ENCODE measurements around the gene STAB1. TPM values are rescaled to one million over a fixed set of nuclear protein-coding genes. Genes with fewer than 3 reads are reported as not detected.

STAB1 gene
- total and polyA plus RNA-seq, 2 of the 8 experiments (the other 6 are each of a cell fraction or from before 2014, with no cell fraction given): 1.0 to 1.9 TPM

- Histone ChIP-seq H4K20me1 (replicated peaks in 1 of 2; ENCODE audit: control insufficient read depth in 1 of 2, insufficient read depth in 2 of 2, low read length in 2 of 2) (no peaks in the 10 kb centered on the region), H3K9ac (replicated peaks in 1 of 4; ENCODE audit: extremely low read depth in 1 of 4, low read depth in 3 of 4, low read length in 3 of 4) (peak within 1 kb of the TSS; percentile 65 to 80 (median 76)), H4K8ac (ENCODE audit: extremely low read depth, insufficient read depth, low read length) (peak within 1 kb of the TSS; percentile 96), H3K4me1 (replicated peaks in 1 of 4; ENCODE audit: control insufficient read depth in 3 of 4, insufficient read depth in 4 of 4, low read length in 3 of 4) (peaks cover 0 to 24% (median 8%) of the 10 kb centered on the region in 4 experiments; a peak in 6 of 7 replicates), H3K27me3 (replicated peaks in 1 of 4; ENCODE audit: control insufficient read depth in 3 of 4, extremely low read depth in 1 of 4, insufficient read depth in 3 of 4, low read length in 3 of 4) (no peaks in the 10 kb centered on the region), H3K23ac (ENCODE audit: insufficient read length) (no peak within 1 kb of the TSS), H3K27ac (ENCODE audit: low read depth, low read length) (peak within 1 kb of the TSS; percentile 1; the same call in 1 of the 2 replicates), H3K79me2 (ENCODE audit: control insufficient read depth in 1 of 2, insufficient read depth in 2 of 2, low read length in 2 of 2) (peaks cover 0 to 22% of the 10 kb centered on the region in 2 experiments; a peak in 2 of 4 replicates), H3K4ac (replicated peaks; ENCODE audit: insufficient read length, low read depth, low read length) (peak within 1 kb of the TSS; percentile 96), H2AFZ (ENCODE audit: low read length) (peak within 1 kb of the TSS; percentile 19), H2BK12ac (ENCODE audit: low read depth, low read length) (peak within 1 kb of the TSS; percentile 40), H3K4me2 (ENCODE audit: insufficient read depth in 1 of 2, low read depth in 2 of 2, low read length in 2 of 2) (peak within 1 kb of the TSS; percentile 79 to 95), H3K18ac (ENCODE audit: extremely low read depth, low read length) (peak within 1 kb of the TSS; percentile 60), H2AK5ac (ENCODE audit: low read depth, low read length) (peak within 1 kb of the TSS; percentile 54; the same call in 1 of the 2 replicates), H2BK20ac (ENCODE audit: low read length) (0 out of 2 replicates have a peak within 1 kb of the TSS, but pooled peaks have one; percentile 80), H3K79me1 (ENCODE audit: low read depth, low read length) (no peaks in the 10 kb centered on the region; the same call in 1 of the 2 replicates), H3K4me3 (ENCODE audit: extremely low read depth in 1 of 4, insufficient read depth in 2 of 4, low read depth in 3 of 4, low read length in 4 of 4) (peak within 1 kb of the TSS; percentile 63 to 98 (median 87)), H2BK15ac (ENCODE audit: low read length) (peak within 1 kb of the TSS; percentile 97), H4K5ac (ENCODE audit: insufficient read length, low read depth, low read length) (peak within 1 kb of the TSS; percentile 74), H3K56ac (replicated peaks; ENCODE audit: insufficient read length, low read depth, low read length) (peak within 1 kb of the TSS; percentile 77), H4K91ac (replicated peaks; ENCODE audit: insufficient read length, low read length) (peak within 1 kb of the TSS; percentile 75), H2BK5ac (ENCODE audit: low read depth, low read length) (peak within 1 kb of the TSS; percentile 67; the same call in 1 of the 2 replicates), H3K14ac (ENCODE audit: insufficient read length) (no peak within 1 kb of the TSS), H3K9me3 (ENCODE audit: insufficient read depth in 2 of 2, low read depth in 1 of 2, low read length in 1 of 2) (no peaks in the 10 kb centered on the region), H3K23me2 (ENCODE audit: low read depth, low read length) (peaks cover 8% of the 10 kb centered on the region), H3K36me3 (ENCODE audit: control insufficient read depth in 2 of 4, insufficient read depth in 4 of 4, low read length in 3 of 4) (peaks cover 12 to 25% (median 16%) of the 10 kb centered on the region in 4 experiments), H2BK120ac (replicated peaks; ENCODE audit: low read depth, low read length) (peak within 1 kb of the TSS; percentile 38)
- WGBS, 2 experiments (ENCODE audit: extremely low coverage in 1 of 2, insufficient coverage in 1 of 2, insufficient read length in 1 of 2, insufficient replicate concordance in 2 of 2, low coverage in 1 of 2, low lambda C conversion rate in 2 of 2, missing lambda C conversion rate in 1 of 2): 6% methylated on average over 47 of the region's 86 CpGs; no CpG with 5 or more reads in 1 of the 2 experiments
- DNase-seq (ENCODE audit: low read depth in 1 of 2, low spot score in 2 of 2): peak in 1 of 2 experiments; percentile 96
- CTCF ChIA-PET (ENCODE audit: partially characterized antibody): interaction anchor here (2.0 to 5.9 kb wide), 3 partner anchors 9 to 43 kb away, joined by 5 to 45 read pairs (median 44); partner anchors contain the start of gene SEMA3G
- POLR2A ChIA-PET (ENCODE audit: partially characterized antibody): interaction anchor here (1.1 to 1.4 kb wide), 3 partner anchors 14 to 250 kb away, joined by 3 read pairs; partner anchors contain the start of genes GLT8D1 and SPCS1
- no peak for FAIRE-seq
- peak; percentile 99 for TF ChIP-seq CEBPB (IDR thresholded peaks at IDR 0.05; ENCODE audit: low read depth, low read length)
- TF ChIP-seq CBX8 (IDR thresholded peaks at IDR 0.05; ENCODE audit: borderline replicate concordance, low read depth, low read length): no peak
- peak; percentile 54; the same call in 1 of the 2 replicates for TF ChIP-seq TAF1 (IDR thresholded peaks at IDR 0.05; ENCODE audit: low read depth, low read length)
- TF ChIP-seq RBBP5 (IDR thresholded peaks at IDR 0.05; ENCODE audit: borderline replicate concordance, low read depth, low read length): peak; percentile 78; the same call in 1 of the 2 replicates
- TF ChIP-seq SAP30 (IDR thresholded peaks at IDR 0.05; ENCODE audit: insufficient read depth, insufficient replicate concordance, low read length): no peak
- peak in 1 of 2 experiments; percentile 55; a peak in 1 of 3 replicates for TF ChIP-seq POLR2A (IDR thresholded peaks at IDR 0.05; ENCODE audit: control extremely low read depth in 1 of 2, low read depth in 2 of 2, low read length in 2 of 2)
- peak; percentile 38; the same call in 1 of the 2 replicates for TF ChIP-seq EGR1 (IDR thresholded peaks at IDR 0.05; ENCODE audit: borderline replicate concordance, low read depth, low read length)
- TF ChIP-seq POLR2AphosphoS5 (IDR thresholded peaks at IDR 0.05; ENCODE audit: low read depth, low read length): peak; percentile 47; the same call in 1 of the 2 replicates
- TF ChIP-seq KDM4A (IDR thresholded peaks at IDR 0.05; ENCODE audit: low read depth, low read length, severe bottlenecking): peak; percentile 60
These were observed 39.6 kb upstream of the STAB1 start, which contains the start of gene NISCH for GRCh38 chr3:52455283-52456168. NISCH (plus strand) TSS chr3:52455604; CDS start chr3:52455642, 38 bp downstream.
